Suprapubic skin (tissue), 4 donors: ENCODE measurements around the gene PDXDC1. TPM values are rescaled to one million over a fixed set of nuclear protein-coding genes. Genes with fewer than 3 reads are reported as not detected.
A peak's percentile ranks its signal among the peaks of the same experiment; 100 is the strongest.
"Not testable (repeated sequence)": the region's sequence is repeated elsewhere in the genome, so short reads cannot be mapped to it uniquely, and the experiment has no call there.

ENCODE experiments used
- DNase-seq, 2 donors: peaks; one replicate each; pipeline ENCODE4 v3.0.0-alpha.2; 2019; ENCODE audit warnings: low spot score in 2 of 2
- H3K27ac ChIP-seq: fragments of 200-600 bp; sonication (generic); one replicate; pipeline ENCODE4 v1.5.1; 2019
- H3K27me3 ChIP-seq: fragments of 200-600 bp; sonication (generic); one replicate; pipeline ENCODE4 v1.5.1; 2019
- H3K36me3 ChIP-seq: fragments of 200-600 bp; sonication (generic); one replicate; pipeline ENCODE4 v1.5.1; 2019
- H3K4me1 ChIP-seq: fragments of 200-600 bp; sonication (generic); one replicate; pipeline ENCODE4 v1.5.1; 2019
- H3K4me3 ChIP-seq: fragments of 200-600 bp; sonication (generic); one replicate; pipeline ENCODE4 v1.5.1; 2019; ENCODE audit warnings: mild to moderate bottlenecking
- H3K9me3 ChIP-seq: fragments of 200-600 bp; sonication (generic); one replicate; pipeline ENCODE4 v1.5.1; 2019
- WGBS: methylation state at CpG from one replicate; pipeline ENCODE4 v1.1.5; 2018; 5-methylcytosine and 5-hydroxymethylcytosine counted together
- total RNA-seq, 4 donors: library from RNA; depleted of rRNA; stranded (reverse); fragments of >200 nt; gene quantifications; one replicate each; pipeline ENCODE4 v1.1.0, GENCODE V29; 2016

The PDXDC1 gene
- total RNA-seq, 4 donors from 2014 or later: 37.8 to 81.0 (median 62.4) TPM

- DNase-seq, H3K4me3 ChIP-seq, H3K27me3 ChIP-seq, H3K27ac ChIP-seq, H3K9me3 ChIP-seq: not testable (repeated sequence)
- H3K4me1 ChIP-seq: peaks cover 38% of the 10 kb centered on the region
- WGBS: 66% methylated on average over 3 of the region's 3 CpGs
- H3K36me3 ChIP-seq: peaks cover 10% of the 10 kb centered on the region
Measured at GRCh38 chr16:14981234-14981633, 6.4 kb downstream of the PDXDC1 start.

- peak overlapping the region; percentile 74 for H3K27ac ChIP-seq
- not testable (repeated sequence) for H3K4me3 ChIP-seq
Measured at GRCh38 chr16:14982521-14982920, 7.7 kb downstream of the PDXDC1 start.

GRCh38 chr16:14988092-14988491, 13.3 kb downstream of the PDXDC1 start:
- H3K27ac ChIP-seq, H3K9me3 ChIP-seq, H3K4me3 ChIP-seq, DNase-seq, H3K4me1 ChIP-seq, H3K27me3 ChIP-seq: not testable (repeated sequence)
- 86% methylated on average over 8 of the region's 8 CpGs for WGBS
- peaks cover 24% of the 10 kb centered on the region for H3K36me3 ChIP-seq

More at GRCh38 chr16:14982521-14982920, 7.7 kb downstream of the PDXDC1 start:
- H3K27me3 ChIP-seq, DNase-seq, H3K9me3 ChIP-seq: not testable (repeated sequence)
- Histone ChIP-seq H3K36me3 (peaks cover 11% of the 10 kb centered on the region), H3K4me1 (peaks cover 30% of the 10 kb centered on the region)
- WGBS: 33% methylated on average over 1 of the region's 2 CpGs

GRCh38 chr16:14988661-14989191, 13.9 kb downstream of the PDXDC1 start:
- not testable (repeated sequence) for H3K4me3 ChIP-seq, H3K9me3 ChIP-seq, DNase-seq, H3K27ac ChIP-seq, H3K27me3 ChIP-seq, H3K4me1 ChIP-seq
- H3K36me3 ChIP-seq: peaks cover 24% of the 10 kb centered on the region
- 72% methylated on average over 25 of the region's 25 CpGs for WGBS

- 65% methylated on average over 21 of the region's 98 CpGs for WGBS
- H3K27me3 ChIP-seq, H3K4me1 ChIP-seq, H3K4me3 ChIP-seq, DNase-seq, H3K9me3 ChIP-seq, H3K27ac ChIP-seq: not testable (repeated sequence)
- H3K36me3 ChIP-seq: peaks cover 24% of the 10 kb centered on the region
Measured at GRCh38 chr16:14989291-14990281, 14.8 kb downstream of the PDXDC1 start.

GRCh38 chr16:14993277-14994151, 18.7 kb downstream of the PDXDC1 start:
- 91% methylated on average over 7 of the region's 7 CpGs for WGBS
- not testable (repeated sequence) for H3K27me3 ChIP-seq, DNase-seq, H3K9me3 ChIP-seq, H3K27ac ChIP-seq, H3K4me3 ChIP-seq, H3K4me1 ChIP-seq
- peaks cover 16% of the 10 kb centered on the region for H3K36me3 ChIP-seq

- 86% methylated on average over 3 of the region's 6 CpGs for WGBS
Measured at GRCh38 chr16:14996702-14997101, 21.9 kb downstream of the PDXDC1 start.

GRCh38 chr16:14998300-14998699, 23.5 kb downstream of the PDXDC1 start:
- peaks cover 35% of the 10 kb centered on the region for H3K36me3 ChIP-seq
- not testable (repeated sequence) for DNase-seq, H3K27ac ChIP-seq, H3K27me3 ChIP-seq, H3K9me3 ChIP-seq, H3K4me3 ChIP-seq, H3K4me1 ChIP-seq
- WGBS: 93% methylated on average over 7 of the region's 7 CpGs

More at GRCh38 chr16:14996702-14997101, 21.9 kb downstream of the PDXDC1 start:
- not testable (repeated sequence) for H3K27ac ChIP-seq, H3K4me3 ChIP-seq, DNase-seq, H3K4me1 ChIP-seq, H3K27me3 ChIP-seq, H3K9me3 ChIP-seq
- peaks cover 28% of the 10 kb centered on the region for H3K36me3 ChIP-seq

GRCh38 chr16:14999845-15000244, 25.0 kb downstream of the PDXDC1 start:
- 84% methylated on average over 3 of the region's 3 CpGs for WGBS
- H3K4me1 ChIP-seq, H3K4me3 ChIP-seq, DNase-seq, H3K9me3 ChIP-seq, H3K27ac ChIP-seq, H3K27me3 ChIP-seq: not testable (repeated sequence)
- peaks cover 46% of the 10 kb centered on the region for H3K36me3 ChIP-seq

GRCh38 chr16:15002448-15002847, 27.6 kb downstream of the PDXDC1 start:
- H3K36me3 ChIP-seq: peaks cover 57% of the 10 kb centered on the region
- not testable (repeated sequence) for H3K9me3 ChIP-seq, H3K27ac ChIP-seq, H3K4me1 ChIP-seq, H3K27me3 ChIP-seq, H3K4me3 ChIP-seq, DNase-seq
- WGBS: 100% methylated on average over 1 of the region's 3 CpGs

GRCh38 chr16:15005357-15006132, 30.7 kb downstream of the PDXDC1 start:
- not testable (repeated sequence) for H3K27ac ChIP-seq
- 75% methylated on average over 5 of the region's 5 CpGs for WGBS

GRCh38 chr16:15008647-15009046, 33.8 kb downstream of the PDXDC1 start:
- H3K27me3 ChIP-seq, DNase-seq, H3K4me1 ChIP-seq, H3K27ac ChIP-seq, H3K4me3 ChIP-seq, H3K9me3 ChIP-seq: not testable (repeated sequence)
- H3K36me3 ChIP-seq: peaks cover 39% of the 10 kb centered on the region
- 86% methylated on average over 3 of the region's 3 CpGs for WGBS

More at GRCh38 chr16:15005357-15006132, 30.7 kb downstream of the PDXDC1 start:
- H3K27me3 ChIP-seq, H3K9me3 ChIP-seq, H3K4me1 ChIP-seq, DNase-seq, H3K4me3 ChIP-seq: not testable (repeated sequence)
- peaks cover 50% of the 10 kb centered on the region for H3K36me3 ChIP-seq

- Histone ChIP-seq H3K4me1 (peaks cover 37% of the 10 kb centered on the region), H3K36me3 (peaks cover 28% of the 10 kb centered on the region)
- 95% methylated on average over 10 of the region's 10 CpGs for WGBS
- not testable (repeated sequence) for DNase-seq, H3K9me3 ChIP-seq, H3K4me3 ChIP-seq, H3K27ac ChIP-seq, H3K27me3 ChIP-seq
Measured at GRCh38 chr16:15012941-15013340, 38.1 kb downstream of the PDXDC1 start.
